HT1080 (cell line): ENCODE data around the gene NKX1-1. TPM values are rescaled to one million over a fixed set of nuclear protein-coding genes. Genes with fewer than 3 reads are reported as not detected.

ENCODE experiments used
- DNase-seq: peaks from one replicate; pipeline ENCODE4 v3.0.0-alpha.2; 2015; ENCODE audit warnings: low read depth
- total RNA-seq: library from RNA; depleted of rRNA; stranded (reverse); fragments of >200 nt; shearing (Covaris generic); gene quantifications from 2 replicates; pipeline ENCODE4 v1.2.3, GENCODE V29; 2014; rRNA removed

The NKX1-1 gene
- total RNA-seq, 1 experiment from 2014 or later = not detected

DNA sequence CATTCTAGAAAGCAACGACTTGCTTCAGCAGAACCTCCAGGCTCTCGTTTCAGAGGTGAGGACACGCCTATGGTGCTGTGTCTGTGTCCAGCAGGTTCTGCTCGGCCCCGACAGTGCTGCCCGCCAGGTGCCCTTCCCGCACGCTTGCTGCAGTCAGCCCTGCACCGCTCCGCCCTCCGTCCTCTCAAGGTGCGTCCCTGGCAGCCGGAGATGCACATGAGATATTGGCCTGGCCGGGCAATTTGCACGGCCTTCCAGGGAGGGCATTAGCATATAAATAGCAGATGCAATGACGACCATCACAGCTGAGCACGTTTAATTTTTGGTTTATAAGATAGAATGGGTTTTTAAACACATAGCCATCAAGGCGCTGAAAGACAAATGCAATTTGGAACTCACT lies 44.8 kb downstream of the NKX1-1 start:
- no peak for DNase-seq

DNA sequence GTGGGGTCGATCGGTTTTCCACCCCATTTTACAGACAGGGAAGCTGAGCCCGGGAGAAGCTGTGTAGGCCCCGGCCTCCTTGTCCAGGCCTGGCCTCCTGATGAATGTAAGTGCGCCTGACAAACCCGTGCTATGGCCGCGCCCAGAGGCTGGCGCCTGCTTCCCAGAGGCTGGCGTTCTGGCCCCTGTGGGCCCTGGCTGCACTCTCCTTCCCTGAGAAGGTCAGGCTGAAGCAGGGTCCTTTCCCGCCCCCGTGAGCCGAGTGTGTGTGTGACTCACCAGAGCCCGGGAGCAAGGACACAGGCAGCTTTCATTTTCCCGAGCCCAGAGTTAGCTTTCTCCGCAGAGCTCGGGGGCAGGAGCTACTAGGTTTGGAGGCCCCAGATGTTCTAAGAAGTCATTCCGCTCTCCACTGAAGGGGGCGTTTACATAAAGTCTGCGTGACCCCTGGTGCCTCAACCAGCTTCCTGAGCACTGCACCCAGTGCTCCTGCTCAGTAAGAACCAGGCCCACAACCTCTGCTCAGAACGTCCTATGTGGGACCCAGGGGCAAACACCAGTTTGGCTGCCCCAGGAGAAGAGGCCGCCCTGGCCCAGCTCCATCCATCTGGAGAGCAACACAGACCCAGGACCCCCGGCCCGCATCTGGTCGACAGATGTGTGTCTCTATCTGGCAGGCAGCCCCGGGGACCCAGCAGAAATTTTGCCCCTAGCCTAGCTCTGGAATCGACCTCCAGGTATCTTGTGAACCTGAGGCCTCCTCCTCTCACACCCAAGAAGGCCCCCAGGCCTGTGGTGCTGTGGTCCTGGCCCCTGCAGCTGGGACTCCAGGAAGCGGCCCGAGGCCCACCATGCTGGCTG lies 45.6 kb downstream of the NKX1-1 start:
- DNase-seq = peak; percentile 43

DNA sequence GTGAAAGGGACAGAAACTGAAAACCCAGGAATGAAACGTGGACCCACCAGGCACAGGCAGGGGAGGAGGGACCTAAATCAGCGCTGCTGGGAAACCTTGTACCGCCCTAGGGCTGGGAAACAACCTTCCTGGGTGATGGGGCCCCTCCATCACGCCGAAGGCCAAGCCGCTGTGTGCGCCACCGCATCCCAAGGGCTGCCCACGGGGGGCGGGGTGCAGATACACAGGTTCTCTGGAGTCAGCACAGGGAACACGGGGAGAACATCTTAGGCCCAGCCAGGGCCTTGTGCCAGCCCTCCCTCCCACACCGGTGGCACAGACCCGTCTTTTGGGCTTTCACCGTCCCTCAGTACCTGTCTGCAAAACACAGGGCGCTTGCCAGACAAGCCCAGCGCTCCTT lies 46.3 kb downstream of the NKX1-1 start:
- no peak for DNase-seq

DNA sequence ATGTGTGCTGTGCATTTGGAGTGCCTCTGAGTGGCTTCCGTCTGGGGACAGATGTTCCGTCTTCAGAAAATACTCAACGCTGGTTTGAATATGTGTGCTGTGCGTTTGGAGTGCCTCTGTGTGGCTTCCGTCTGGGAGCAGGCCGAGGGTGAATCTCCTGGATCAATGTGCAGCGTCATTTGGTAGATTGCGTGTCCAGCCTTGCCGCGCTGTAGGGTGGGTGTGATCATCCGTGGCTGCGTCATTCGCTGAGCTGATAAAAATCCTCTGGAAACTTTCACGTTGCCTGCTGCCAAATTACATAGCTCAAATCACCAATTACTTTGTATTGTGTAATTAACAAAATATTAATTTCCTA lies 47.1 kb downstream of the NKX1-1 start:
- no peak for DNase-seq

DNA sequence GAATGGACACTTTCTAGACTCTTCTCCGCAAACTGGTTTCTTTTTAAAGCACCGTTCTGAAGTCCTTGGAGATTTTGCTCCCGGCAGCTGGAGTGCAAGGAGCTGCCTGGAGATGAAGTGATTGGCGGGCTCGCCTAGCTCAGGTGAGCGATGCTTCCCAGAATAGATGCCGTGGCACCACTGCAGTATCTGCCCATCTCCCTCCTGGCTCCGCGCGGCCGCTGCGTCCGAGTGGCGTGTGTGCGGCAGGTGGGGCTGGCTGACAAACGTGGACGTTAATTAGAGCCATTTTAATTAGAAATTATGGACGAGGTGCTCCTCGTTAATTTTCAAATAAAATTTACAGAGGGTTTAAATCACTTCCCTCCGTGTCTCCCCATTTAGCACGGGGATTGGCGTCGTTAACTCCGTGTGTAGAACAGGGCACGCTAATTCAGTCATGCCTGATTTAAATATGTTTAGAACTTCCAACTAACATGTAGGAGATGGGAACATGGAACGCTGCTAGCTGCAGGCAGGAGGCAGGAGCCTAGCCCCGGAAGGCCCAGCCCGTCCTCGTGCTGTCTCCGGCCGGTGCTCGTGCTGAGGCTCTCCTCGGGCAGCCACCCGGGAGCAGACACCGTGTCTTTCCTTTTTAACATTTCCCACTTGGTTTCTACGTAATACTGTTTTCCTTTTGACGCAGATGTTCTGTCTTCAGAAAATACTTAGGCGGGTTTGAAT lies 47.7 kb downstream of the NKX1-1 start:
- DNase-seq = no peak

DNA sequence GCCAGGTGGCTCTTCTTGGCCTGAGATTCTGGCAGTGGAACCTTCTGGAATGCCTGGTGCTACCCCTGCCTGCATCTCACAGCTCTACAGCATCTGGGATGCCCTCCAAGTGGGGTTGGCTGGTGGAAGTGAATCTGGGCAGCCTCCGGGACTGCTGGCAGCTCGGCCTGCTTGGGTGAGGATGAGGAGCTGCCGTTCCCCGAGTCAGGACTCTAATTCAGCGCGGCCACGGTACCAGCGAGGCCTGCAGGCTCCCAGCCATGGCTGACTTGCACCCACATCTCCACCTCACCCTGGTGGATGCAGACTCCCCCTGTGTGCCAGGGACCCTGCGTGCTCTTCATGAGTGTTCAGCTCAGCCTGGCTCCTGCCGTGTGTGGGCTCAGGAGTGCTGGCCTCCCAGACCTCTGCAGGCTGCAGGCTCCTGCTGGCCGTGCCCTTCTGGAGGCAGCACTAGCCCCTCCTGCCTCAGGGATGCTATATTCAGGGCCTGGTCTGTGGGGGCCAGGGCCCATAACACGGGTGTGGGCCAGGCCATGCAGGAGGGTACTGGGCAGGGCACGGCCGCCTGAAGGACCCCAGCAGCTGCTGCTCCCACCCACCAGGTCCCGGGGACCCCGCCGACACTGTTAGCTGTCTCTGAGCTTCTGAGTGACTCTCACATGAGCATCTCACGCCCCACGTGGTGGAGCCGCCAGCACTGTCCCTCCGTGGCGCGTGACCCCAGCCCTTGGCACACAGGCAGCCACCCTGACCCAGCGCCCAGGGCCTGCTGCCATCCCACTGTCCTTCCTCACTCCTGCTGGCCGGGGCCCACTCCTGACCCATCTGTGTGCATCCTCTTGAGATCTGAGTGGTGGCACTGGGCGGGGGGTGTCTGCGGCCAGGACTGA lies 48.6 kb downstream of the NKX1-1 start:
- no peak for DNase-seq

DNA sequence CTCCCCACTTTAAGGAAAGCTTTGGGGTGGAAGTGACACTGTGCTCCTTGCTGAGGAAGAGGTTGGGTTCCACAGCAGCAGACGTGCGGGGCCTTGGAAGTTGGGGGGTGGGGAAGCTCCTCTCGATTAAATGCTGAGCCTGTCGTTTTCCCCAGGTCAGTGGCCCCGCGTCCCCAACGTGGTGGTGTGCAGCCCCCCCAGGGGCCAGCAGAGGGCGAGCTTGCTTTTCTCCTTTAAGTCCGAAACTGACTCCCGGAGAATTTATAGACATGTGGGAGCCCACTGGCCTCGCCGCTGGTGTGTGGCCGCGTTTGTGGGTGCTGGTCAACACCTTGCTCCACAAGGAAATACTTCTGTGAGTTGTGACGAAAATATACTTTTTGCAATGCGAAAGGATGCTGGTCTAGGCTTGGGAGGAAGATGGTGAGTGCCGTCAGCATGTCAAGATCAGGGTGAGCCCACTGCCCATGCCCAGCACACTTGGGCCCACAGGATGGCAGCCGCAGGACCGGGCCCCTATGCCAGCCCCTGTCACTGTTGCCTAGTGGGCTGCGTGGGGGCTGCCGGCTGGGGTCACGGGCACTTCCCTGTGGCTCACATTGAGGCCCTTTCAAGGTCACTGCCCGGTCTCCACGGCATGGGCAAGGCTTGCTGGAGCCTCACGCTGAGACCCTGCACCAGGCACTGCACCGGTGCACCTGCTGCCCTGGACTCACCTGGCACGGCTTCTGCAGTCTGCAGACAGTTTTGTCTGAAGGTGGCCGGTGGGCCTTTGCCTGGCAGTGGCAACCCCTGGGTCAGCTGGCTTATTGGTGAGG lies 49.9 kb downstream of the NKX1-1 start:
- DNase-seq = peak; percentile 34

DNA sequence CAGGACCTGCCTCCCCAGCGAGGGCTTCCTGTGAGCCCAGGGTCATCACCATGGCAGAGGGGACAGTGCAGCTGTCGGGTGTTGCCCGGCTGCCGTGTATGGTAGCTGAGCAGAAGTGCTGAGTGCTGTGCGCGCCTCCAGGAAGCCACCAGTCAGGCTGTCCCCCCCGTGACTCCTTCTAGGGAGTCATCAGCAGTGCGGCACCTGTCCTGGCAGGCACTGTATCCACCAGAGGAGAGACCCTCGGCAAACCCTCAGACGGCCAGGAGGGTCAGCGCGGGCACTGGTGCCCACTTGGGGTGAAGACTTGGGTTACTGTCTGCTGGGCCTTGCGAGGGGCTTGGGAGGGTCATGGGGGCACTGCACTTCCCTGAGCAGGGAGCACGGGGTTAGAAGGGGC lies 50.9 kb downstream of the NKX1-1 start:
- DNase-seq = no peak

DNA sequence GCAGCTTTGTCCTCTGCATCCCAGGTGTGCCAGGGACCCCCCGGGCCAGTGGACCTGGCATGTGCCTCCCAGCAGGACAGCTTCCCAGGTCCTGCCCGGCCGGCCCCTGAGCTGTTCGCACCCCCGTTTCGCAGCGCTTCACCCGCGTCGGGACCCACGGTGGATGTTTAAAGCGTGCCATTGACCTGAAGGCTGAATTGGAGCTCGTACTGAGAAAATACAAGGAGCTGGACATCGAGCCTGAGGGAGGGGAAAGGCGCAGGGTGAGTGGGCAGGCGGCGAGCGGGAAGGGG lies 51.3 kb downstream of the NKX1-1 start:
- DNase-seq = no peak

DNA sequence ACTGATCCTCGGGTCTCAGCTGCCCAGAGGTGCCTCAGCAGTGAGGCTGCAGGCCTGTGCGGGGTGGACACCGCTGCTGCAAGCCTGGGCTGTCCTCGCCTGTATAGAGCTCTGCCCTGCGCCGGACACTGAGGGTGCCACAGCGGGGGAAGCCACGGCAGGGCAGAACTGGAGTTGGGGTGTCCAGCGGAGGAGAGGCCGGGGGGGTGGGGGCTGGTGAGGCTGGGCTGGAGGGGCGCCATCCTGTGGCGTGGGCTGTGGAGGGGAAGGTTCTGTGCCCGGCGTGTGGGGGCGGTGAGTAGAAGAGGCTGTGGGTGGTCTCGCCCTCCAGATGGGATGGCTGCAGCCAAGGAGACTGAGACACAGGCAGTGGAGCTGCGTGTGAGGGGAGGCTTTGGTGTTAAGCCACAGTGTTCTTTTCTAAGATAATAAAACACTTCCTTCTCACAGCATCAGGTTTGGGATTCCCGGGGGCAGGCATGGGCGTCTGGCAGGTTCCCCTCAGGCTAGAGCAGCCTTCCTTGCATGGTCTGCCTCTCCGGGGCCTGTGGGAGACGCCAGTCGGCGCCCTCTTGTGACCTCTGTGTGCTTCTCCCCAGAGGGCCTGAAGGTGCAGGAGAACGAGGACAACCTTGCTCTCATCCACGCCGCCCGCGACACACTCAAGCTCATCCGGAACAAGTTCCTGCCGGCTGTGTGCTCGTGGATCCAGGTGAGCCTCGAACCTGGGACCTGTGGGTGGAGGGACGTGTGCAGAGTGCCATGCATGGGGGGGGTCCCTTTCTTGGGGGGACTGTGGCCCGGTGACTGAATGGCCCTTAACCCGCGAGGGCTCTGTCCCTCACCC lies 51.9 kb downstream of the NKX1-1 start:
- no peak for DNase-seq

DNA sequence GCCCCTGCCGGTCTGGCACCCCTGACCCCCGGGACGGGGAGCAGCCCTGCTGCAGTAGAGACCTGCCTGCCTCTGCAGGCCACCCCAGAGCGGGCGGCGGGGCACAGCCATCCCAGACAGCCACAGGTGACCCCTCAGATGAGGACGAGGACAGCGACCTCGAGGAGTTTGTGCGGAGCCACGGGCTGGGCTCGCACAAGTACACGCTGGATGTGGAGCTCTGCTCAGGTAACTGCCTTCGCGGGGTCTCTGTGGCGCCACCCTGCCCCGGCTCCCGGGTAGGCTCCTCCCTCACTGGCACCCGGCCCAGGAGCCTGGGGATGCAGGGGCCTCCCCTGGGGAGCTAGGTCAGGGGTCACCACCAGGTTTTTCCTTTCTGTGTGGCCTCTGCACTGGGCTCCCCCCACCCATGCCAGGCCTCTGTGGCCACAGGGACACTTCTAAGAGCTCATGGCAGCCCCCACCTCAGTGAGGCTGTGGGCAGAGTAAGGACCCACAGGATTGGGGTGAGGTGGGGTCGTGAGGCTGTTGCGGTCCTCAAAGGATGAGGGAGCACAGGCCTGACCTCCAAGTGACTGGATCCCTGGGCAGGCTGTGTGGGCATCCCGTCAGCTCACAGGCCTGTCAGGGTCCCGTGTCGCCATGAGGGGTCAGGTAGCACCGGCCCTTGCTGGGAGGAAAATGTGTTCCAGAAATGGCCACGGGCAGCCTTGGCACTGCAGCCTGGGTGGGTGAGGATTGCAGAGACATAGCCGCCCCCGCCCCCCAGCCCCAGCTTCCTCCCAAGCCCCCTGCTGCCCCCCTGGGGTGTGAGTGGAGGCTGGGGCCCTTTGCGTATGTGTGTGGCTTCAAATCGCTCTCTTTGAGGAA lies 52.8 kb downstream of the NKX1-1 start:
- no peak for DNase-seq

Other genes starting within 250 kb of the NKX1-1 start
- 0.20 TPM in 1 of 2 replicates, not detected in the other for gene SPON2, start 233.9 kb downstream of the NKX1-1 start, total RNA-seq
- gene CTBP1, start 157.3 kb downstream of the NKX1-1 start, total RNA-seq = 205 and 256 TPM in 2 replicates
- gene MAEA, start 116.6 kb downstream of the NKX1-1 start, total RNA-seq = 97.3 and 124 TPM in 2 replicates
- 4.6 and 7.1 TPM in 2 replicates for gene UVSSA, start 59.2 kb downstream of the NKX1-1 start, total RNA-seq